DND-41 (cell line): ENCODE data around the gene UGT1A5.

Experiments
- ATAC-seq: fragments of 200-7000 bp; cut with Tn5 transposase; 3 replicates; pipeline ENCODE4 v1.9.1; 2021; ENCODE audit warnings: low read depth; ENCODE audit not compliant: insufficient read depth
- DNase-seq: peaks from one replicate; pipeline ENCODE4 v3.0.0-alpha.2; 2020
- H2AFZ ChIP-seq: 2 replicates; pipeline ENCODE4 v1.6.0; 2012; ENCODE audit warnings: low read depth, low read length
- H3K27ac ChIP-seq: 2 replicates; pipeline ENCODE4 v1.5.1; 2012; ENCODE audit warnings: low read length, inconsistent platforms
- H3K27me3 ChIP-seq: fragments of 200-600 bp; sonication (generic); 2 replicates; pipeline ENCODE4 v1.6.0; 2012; ENCODE audit warnings: low read length, mild to moderate bottlenecking, inconsistent platforms; ENCODE audit not compliant: insufficient read depth, poor library complexity
- H3K36me3 ChIP-seq: 2 replicates; pipeline ENCODE4 v1.5.1; 2012; ENCODE audit warnings: low read length, inconsistent platforms; ENCODE audit not compliant: insufficient read depth
- H3K4me1 ChIP-seq: 2 replicates; pipeline ENCODE4 v1.5.1; 2012; ENCODE audit warnings: mild to moderate bottlenecking, low read length; ENCODE audit not compliant: insufficient read depth
- H3K4me2 ChIP-seq: 2 replicates; pipeline ENCODE4 v1.6.0; 2012; ENCODE audit warnings: mild to moderate bottlenecking, moderate library complexity, low read length, inconsistent platforms; ENCODE audit not compliant: insufficient read depth
- H3K4me3 ChIP-seq, 2 experiments: fragments of 200-600 bp in 1 of 2; shearing (Covaris generic) in 1 of 2; 2 replicates each; pipeline ENCODE4 v1.5.1; 2012 to 2016; ENCODE audit warnings: inconsistent platforms in 2 of 2, low read length in 2 of 2, mild to moderate bottlenecking in 2 of 2, low read depth in 1 of 2, moderate library complexity in 1 of 2
- H3K79me2 ChIP-seq: 2 replicates; pipeline ENCODE4 v1.6.0; 2012; ENCODE audit warnings: low read length, inconsistent platforms; ENCODE audit not compliant: insufficient read depth
- H3K9ac ChIP-seq: 2 replicates; pipeline ENCODE4 v1.6.0; 2012; ENCODE audit warnings: low read depth, mild to moderate bottlenecking, inconsistent platforms, low read length, moderate library complexity
- H3K9me3 ChIP-seq: 2 replicates; pipeline ENCODE4 v1.5.1; 2012; ENCODE audit warnings: low read length, moderate library complexity, mild to moderate bottlenecking, inconsistent platforms; ENCODE audit not compliant: insufficient read depth, severe bottlenecking
- H4K20me1 ChIP-seq: 2 replicates; pipeline ENCODE4 v1.6.0; 2012; ENCODE audit warnings: low read length; ENCODE audit not compliant: insufficient read depth
- CTCF ChIP-seq: IDR thresholded peaks from 2 replicates; pipeline ENCODE4 v1.5.1; 2012; ENCODE audit warnings: borderline replicate concordance, low read length, moderate library complexity, mild to moderate bottlenecking; ENCODE audit not compliant: poor library complexity, severe bottlenecking; ENCODE audit errors: extremely low read depth
- EZH2 ChIP-seq: IDR thresholded peaks from 3 replicates; pipeline ENCODE4 v1.6.1; 2012; ENCODE audit warnings: borderline replicate concordance, low read depth, mild to moderate bottlenecking, moderate library complexity, low read length, inconsistent platforms; ENCODE audit not compliant: severe bottlenecking

The UGT1A5 gene

GRCh38 chr2:233686928-233687327 is 25.8 kb upstream of the UGT1A5 start:
- Histone ChIP-seq H3K27ac (no peak overlapping the region), H3K4me1 (no peaks in the 10 kb centered on the region), H3K4me2 (no peak overlapping the region), H3K4me3 (no peak overlapping the region), H3K36me3 (no peaks in the 10 kb centered on the region), H4K20me1 (no peaks in the 10 kb centered on the region), H2AFZ (no peak overlapping the region), H3K9me3 (no peaks in the 10 kb centered on the region), H3K27me3 (peaks cover 5% of the 10 kb centered on the region), H3K9ac (no peak overlapping the region), H3K79me2 (no peaks in the 10 kb centered on the region)
- DNase-seq (no peak), ATAC-seq (no peak)
- no peak for TF ChIP-seq EZH2
- no peak for TF ChIP-seq CTCF

GRCh38 chr2:233688341-233688740 is 24.4 kb upstream of the UGT1A5 start:
- no peak for DNase-seq

GRCh38 chr2:233689031-233689430 is 23.7 kb upstream of the UGT1A5 start:
- no peaks in the 10 kb centered on the region for H4K20me1 ChIP-seq
- no peak overlapping the region for H2AFZ ChIP-seq
- H3K27me3 ChIP-seq: peaks cover 14% of the 10 kb centered on the region
- no peak overlapping the region for H3K27ac ChIP-seq
- TF ChIP-seq CTCF (no peak), EZH2 (no peak)
- no peak overlapping the region for H3K4me3 ChIP-seq
- H3K4me1 ChIP-seq: no peaks in the 10 kb centered on the region
- no peak overlapping the region for H3K4me2 ChIP-seq
- no peaks in the 10 kb centered on the region for H3K9me3 ChIP-seq
- ATAC-seq (no peak), DNase-seq (no peak)
- no peaks in the 10 kb centered on the region for H3K36me3 ChIP-seq
- H3K79me2 ChIP-seq: no peaks in the 10 kb centered on the region
- no peak overlapping the region for H3K9ac ChIP-seq

More at GRCh38 chr2:233688341-233688740, 24.4 kb upstream of the UGT1A5 start:
- Histone ChIP-seq H3K4me1 (no peaks in the 10 kb centered on the region), H3K27ac (no peak overlapping the region), H4K20me1 (no peaks in the 10 kb centered on the region), H3K9ac (no peak overlapping the region), H3K27me3 (peaks cover 10% of the 10 kb centered on the region), H3K9me3 (no peaks in the 10 kb centered on the region), H3K79me2 (no peaks in the 10 kb centered on the region), H3K4me3 (no peak overlapping the region), H3K36me3 (no peaks in the 10 kb centered on the region), H2AFZ (no peak overlapping the region), H3K4me2 (no peak overlapping the region)
- ATAC-seq: no peak
- TF ChIP-seq EZH2 (no peak), CTCF (no peak)

- DNase-seq: no peak
- Histone ChIP-seq H3K36me3 (no peaks in the 10 kb centered on the region), H3K27ac (no peak overlapping the region), H3K79me2 (no peaks in the 10 kb centered on the region), H3K4me3 (no peak overlapping the region), H3K27me3 (peaks cover 14% of the 10 kb centered on the region), H3K4me1 (no peaks in the 10 kb centered on the region), H2AFZ (no peak overlapping the region), H4K20me1 (no peaks in the 10 kb centered on the region), H3K9me3 (no peaks in the 10 kb centered on the region), H3K9ac (no peak overlapping the region), H3K4me2 (no peak overlapping the region)
- ATAC-seq: no peak
- no peak for TF ChIP-seq CTCF
- TF ChIP-seq EZH2: no peak
Measured at GRCh38 chr2:233689501-233689900, 23.2 kb upstream of the UGT1A5 start.
